ENCODE results near the gene WSCD1.

DNA sequence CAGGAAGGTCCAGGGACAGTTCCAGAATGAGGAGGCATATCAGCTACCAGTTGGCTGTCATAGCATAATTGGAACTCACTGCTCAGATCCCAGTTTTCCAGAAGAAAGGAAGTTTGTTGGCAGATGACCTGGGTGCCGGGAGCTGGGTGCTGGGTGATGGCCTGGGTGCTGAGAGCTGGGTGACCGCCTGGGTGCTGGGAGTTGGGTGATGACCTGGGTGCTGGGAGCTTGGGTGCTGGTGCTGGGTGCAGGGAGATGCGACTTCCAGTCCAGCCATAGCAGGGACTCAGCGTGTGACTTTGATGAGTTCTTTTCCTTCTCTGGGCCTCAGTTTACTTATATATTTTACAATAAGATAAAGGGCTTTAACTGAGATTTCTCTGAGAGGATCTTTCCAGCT lies 18.0 kb downstream of the WSCD1 start:
- TF ChIP-seq, protein P1, sequence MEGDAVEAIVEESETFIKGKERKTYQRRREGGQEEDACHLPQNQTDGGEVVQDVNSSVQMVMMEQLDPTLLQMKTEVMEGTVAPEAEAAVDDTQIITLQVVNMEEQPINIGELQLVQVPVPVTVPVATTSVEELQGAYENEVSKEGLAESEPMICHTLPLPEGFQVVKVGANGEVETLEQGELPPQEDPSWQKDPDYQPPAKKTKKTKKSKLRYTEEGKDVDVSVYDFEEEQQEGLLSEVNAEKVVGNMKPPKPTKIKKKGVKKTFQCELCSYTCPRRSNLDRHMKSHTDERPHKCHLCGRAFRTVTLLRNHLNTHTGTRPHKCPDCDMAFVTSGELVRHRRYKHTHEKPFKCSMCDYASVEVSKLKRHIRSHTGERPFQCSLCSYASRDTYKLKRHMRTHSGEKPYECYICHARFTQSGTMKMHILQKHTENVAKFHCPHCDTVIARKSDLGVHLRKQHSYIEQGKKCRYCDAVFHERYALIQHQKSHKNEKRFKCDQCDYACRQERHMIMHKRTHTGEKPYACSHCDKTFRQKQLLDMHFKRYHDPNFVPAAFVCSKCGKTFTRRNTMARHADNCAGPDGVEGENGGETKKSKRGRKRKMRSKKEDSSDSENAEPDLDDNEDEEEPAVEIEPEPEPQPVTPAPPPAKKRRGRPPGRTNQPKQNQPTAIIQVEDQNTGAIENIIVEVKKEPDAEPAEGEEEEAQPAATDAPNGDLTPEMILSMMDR (IDR thresholded peaks at IDR 0.05), result no peak
- TF ChIP-seq POLR2A (IDR thresholded peaks at IDR 0.05), result no peak

Data from adrenal gland (tissue), 5 donors.